IMR-90 (cell line): ENCODE data around the gene IQSEC3. TPM values are rescaled to one million over a fixed set of nuclear protein-coding genes. Genes with fewer than 3 reads are reported as not detected.

Experiments used
- ATAC-seq: fragments of 200-7000 bp; cut with Tn5 transposase; 2 replicates; pipeline ENCODE4 v1.9.1; 2020; ENCODE audit warnings: low read depth, mild to moderate bottlenecking, moderate library complexity
- BruUV-seq: library from RNA; stranded (reverse); fragments of 400-500 nt; replicated peaks from 2 replicates; lab custom pipeline; 2021; lab: Mats Ljungman, UMichigan
- CTCF ChIA-PET: fragments of 300-600 bp; formaldehyde crosslinking; extraction: SDS; loops from one replicate; lab custom pipeline; 2021; ENCODE audit warnings: antibody characterized with exemption; lab: Yijun Ruan, JAX
- POLR2A ChIA-PET: fragments of 300-600 bp; sonication (Branson Sonifier 250); formaldehyde crosslinking; loops from one replicate; lab custom pipeline; 2022; ENCODE audit warnings: antibody characterized with exemption; ENCODE audit not compliant: unreplicated experiment; lab: Charles Lee
- DNase-seq: peaks from one replicate; pipeline ENCODE4 v3.0.0; 2013
- H2AFZ ChIP-seq: replicated peaks from 2 replicates; pipeline ENCODE3; 2013; ENCODE audit warnings: low read length, mild to moderate bottlenecking; ENCODE audit not compliant: poor library complexity
- H2AK5ac ChIP-seq: 2 replicates; pipeline ENCODE4 v1.6.1; 2013; ENCODE audit warnings: low read depth, low read length, inconsistent platforms
- H2AK9ac ChIP-seq: replicated peaks from 2 replicates; pipeline ENCODE3; 2013; ENCODE audit warnings: mild to moderate bottlenecking, low read depth, low read length, moderate library complexity; ENCODE audit not compliant: poor library complexity
- H2BK120ac ChIP-seq: 2 replicates; pipeline ENCODE4 v1.6.1; 2013; ENCODE audit warnings: low read depth, low read length, inconsistent platforms
- H2BK15ac ChIP-seq: 3 replicates; pipeline ENCODE4 v1.6.1; 2013; ENCODE audit warnings: low read depth, low read length, inconsistent platforms
- H2BK20ac ChIP-seq: 2 replicates; pipeline ENCODE4 v1.6.1; 2013; ENCODE audit warnings: low read depth, mild to moderate bottlenecking, inconsistent platforms, low read length, moderate library complexity
- H2BK5ac ChIP-seq: 2 replicates; pipeline ENCODE4 v1.6.1; 2013; ENCODE audit warnings: mild to moderate bottlenecking, low read depth, low read length, inconsistent platforms; ENCODE audit not compliant: poor library complexity, severe bottlenecking
- H3K14ac ChIP-seq: replicated peaks from 2 replicates; pipeline ENCODE4 v1.6.1; 2013; ENCODE audit warnings: low read depth, low read length, inconsistent platforms
- H3K18ac ChIP-seq: 2 replicates; pipeline ENCODE4 v1.6.1; 2013; ENCODE audit warnings: low read depth, low read length, control low read depth
- H3K23ac ChIP-seq: 2 replicates; pipeline ENCODE4 v1.6.1; 2013; ENCODE audit warnings: low read depth, low read length, inconsistent platforms
- H3K27ac ChIP-seq: 2 replicates; pipeline ENCODE4 v1.5.1; 2013; ENCODE audit warnings: mild to moderate bottlenecking, control low read depth, low read length; ENCODE audit not compliant: insufficient read depth
- H3K27me3 ChIP-seq: 2 replicates; pipeline ENCODE4 v1.6.1; 2013; ENCODE audit warnings: low read length; ENCODE audit not compliant: control insufficient read depth, insufficient read depth
- H3K36me3 ChIP-seq: 2 replicates; pipeline ENCODE4 v1.6.1; 2013; ENCODE audit warnings: low read length, mixed read lengths; ENCODE audit not compliant: control insufficient read depth, insufficient read depth
- H3K4ac ChIP-seq: 2 replicates; pipeline ENCODE4 v1.6.1; 2013; ENCODE audit warnings: low read depth, low read length, inconsistent platforms
- H3K4me1 ChIP-seq: 2 replicates; pipeline ENCODE4 v1.6.1; 2013; ENCODE audit warnings: low read length, mixed read lengths; ENCODE audit not compliant: control insufficient read depth, insufficient read depth
- H3K4me2 ChIP-seq: 2 replicates; pipeline ENCODE4 v1.6.1; 2013; ENCODE audit warnings: low read depth, mild to moderate bottlenecking, control low read depth, low read length, moderate library complexity
- H3K4me3 ChIP-seq: 2 replicates; pipeline ENCODE4 v1.5.1; 2013; ENCODE audit warnings: low read depth, mild to moderate bottlenecking, control low read depth, low read length, moderate library complexity; ENCODE audit not compliant: insufficient read depth
- H3K56ac ChIP-seq: 2 replicates; pipeline ENCODE4 v1.6.1; 2013; ENCODE audit warnings: low read length, inconsistent platforms; ENCODE audit not compliant: insufficient read depth; ENCODE audit errors: extremely low read depth
- H3K79me1 ChIP-seq, 2 experiments: 2 replicates each; pipeline ENCODE4 v1.6.1; 2013; ENCODE audit warnings: low read length in 2 of 2, inconsistent platforms in 1 of 2, low read depth in 1 of 2
- H3K9ac ChIP-seq: 2 replicates; pipeline ENCODE4 v1.6.1; 2013; ENCODE audit warnings: low read depth, low read length, control low read depth
- H3K9me1 ChIP-seq: 2 replicates; pipeline ENCODE4 v1.6.1; 2013; ENCODE audit warnings: low read length, inconsistent platforms; ENCODE audit not compliant: insufficient read depth
- H3K9me3 ChIP-seq: 2 replicates; pipeline ENCODE4 v1.6.1; 2013; ENCODE audit warnings: low read length; ENCODE audit not compliant: control insufficient read depth, insufficient read depth
- H4K20me1 ChIP-seq: 2 replicates; pipeline ENCODE4 v1.6.1; 2013; ENCODE audit warnings: low read length, inconsistent platforms; ENCODE audit not compliant: insufficient read depth
- H4K5ac ChIP-seq: 2 replicates; pipeline ENCODE4 v1.6.1; 2013; ENCODE audit warnings: mild to moderate bottlenecking, low read depth, low read length, control low read depth
- H4K8ac ChIP-seq, 2 experiments: 2 replicates each; pipeline ENCODE4 v1.6.1; 2013; ENCODE audit warnings: low read depth in 2 of 2, low read length in 2 of 2, control low read depth in 1 of 2, inconsistent platforms in 1 of 2
- H4K91ac ChIP-seq: 2 replicates; pipeline ENCODE4 v1.6.1; 2013; ENCODE audit warnings: low read depth, low read length, inconsistent platforms; ENCODE audit not compliant: insufficient read depth
- CHD1 ChIP-seq: IDR thresholded peaks from 2 replicates; pipeline ENCODE4 v1.6.1; 2012; ENCODE audit warnings: low read depth, low read length, improper control_type of control experiment
- ELK1 ChIP-seq: fragments of 150-350 bp; IDR thresholded peaks from 2 replicates; pipeline ENCODE4 v1.6.1; 2016; ENCODE audit warnings: low read depth, mild to moderate bottlenecking, low read length, moderate library complexity, borderline replicate concordance
- MAFK ChIP-seq: IDR thresholded peaks from 2 replicates; pipeline ENCODE4 v1.6.1; 2012; ENCODE audit warnings: low read depth, low read length, improper control_type of control experiment
- RAD21 ChIP-seq: IDR thresholded peaks from 2 replicates; pipeline ENCODE4 v1.6.1; 2012; ENCODE audit warnings: low read length, improper control_type of control experiment
- RFX5 ChIP-seq: IDR thresholded peaks from 2 replicates; pipeline ENCODE4 v1.8.0; 2012; ENCODE audit warnings: low read depth, mild to moderate bottlenecking, low read length, moderate library complexity
- SMC3 ChIP-seq: fragments of 150-350 bp; IDR thresholded peaks from 2 replicates; pipeline ENCODE4 v1.6.1; 2016; ENCODE audit warnings: low read depth, mild to moderate bottlenecking, antibody characterized with exemption, low read length, moderate library complexity
- WGBS, 2 experiments: methylation state at CpG; one replicate each; pipeline versions ENCODE4 v1.1.5 to v1.1.7; 2013; ENCODE audit warnings: missing lambda C conversion rate in 2 of 2; ENCODE audit not compliant: insufficient read length in 1 of 2; ENCODE audit errors: extremely low coverage in 2 of 2; 5-methylcytosine and 5-hydroxymethylcytosine counted together
- dilution Hi-C: fragments of 300-500 bp; cut with HindIII; formaldehyde crosslinking; loops from one replicate; pipeline ENCODE4 v1.14.3; 2018; ENCODE audit warnings: low sequenced_read_pairs; ENCODE audit not compliant: unreplicated experiment
- in situ Hi-C: fragments of 300-500 bp; cut with MboI; formaldehyde crosslinking; loops from 3 replicates; pipeline ENCODE4 v1.14.3; 2019; ENCODE audit warnings: low sequenced_read_pairs, inconsistent platforms, mixed read lengths
- intact Hi-C: fragments of 100-400 bp; cut with micrococcal nuclease; formaldehyde crosslinking; loops from 2 replicates; pipeline ENCODE4 v1.10.0; 2022
- polyA plus RNA-seq, 3 experiments: library from polyadenylated mRNA; depleted of rRNA; stranded (reverse); fragments of >200 nt; gene quantifications; 2 replicates each; pipeline ENCODE4 v1.2.3, GENCODE V29; 2012; ENCODE audit warnings: low replicate concordance in 1 of 3
- total RNA-seq: library from RNA; depleted of rRNA; stranded (reverse); fragments of >200 nt; gene quantifications from 2 replicates; pipeline ENCODE4 v1.2.3, GENCODE V29; 2012

The IQSEC3 gene
- total and polyA plus RNA-seq, 2 of the 4 experiments (the other 2 are of a cell fraction), result 0.10 TPM; not detected in 1

GRCh38 chr12:221736-222135 is 155.2 kb downstream of the IQSEC3 start:
- Histone ChIP-seq H3K18ac (no peak overlapping the region), H3K14ac (no peak overlapping the region), H3K27ac (no peak overlapping the region), H4K8ac (no peak overlapping the region), H3K9me1 (no peaks in the 10 kb centered on the region), H3K36me3 (no peaks in the 10 kb centered on the region), H2BK20ac (no peak overlapping the region), H4K5ac (no peak overlapping the region), H4K91ac (no peak overlapping the region), H3K56ac (no peak overlapping the region), H3K23ac (no peak overlapping the region), H2BK120ac (no peak overlapping the region), H3K4me1 (no peaks in the 10 kb centered on the region), H2BK5ac (no peak overlapping the region), H3K4ac (no peak overlapping the region), H2BK15ac (no peak overlapping the region), H3K4me2 (no peak overlapping the region), H3K79me1 (no peaks in the 10 kb centered on the region), H2AK9ac (no peak overlapping the region), H3K9ac (no peak overlapping the region), H2AFZ (no peak overlapping the region), H3K4me3 (no peak overlapping the region), H3K27me3 (peaks cover 60% of the 10 kb centered on the region), H3K9me3 (no peaks in the 10 kb centered on the region), H4K20me1 (no peaks in the 10 kb centered on the region), H2AK5ac (no peak overlapping the region)
- ChIA-PET POLR2A (no interaction called here), CTCF (interaction anchor here (0.6 kb wide), 1 partner anchor 60 kb away, joined by 3 read pairs; no protein-coding TSS in a partner anchor)
- in situ Hi-C loops (no loop called here), intact Hi-C loops (no loop called here), dilution Hi-C loops (no loop called here)
- DNase-seq (no peak), ATAC-seq (no peak)
- no TSS peak for BruUV-seq
- TF ChIP-seq RFX5, result no peak
- no peak for TF ChIP-seq RAD21
- TF ChIP-seq SMC3, result no peak
- no peak for TF ChIP-seq ELK1
- TF ChIP-seq CHD1, result no peak
- TF ChIP-seq MAFK, result no peak
- WGBS, 2 experiments, result no CpG with 5 or more reads among the region's 6 CpGs
